ENCODE measurements around the gene SLC16A14. TPM values are rescaled to one million over a fixed set of nuclear protein-coding genes. Genes with fewer than 3 reads are reported as not detected.

Gene SLC16A14
- polyA plus RNA-seq, 1 of the 3 experiments (the other 2 are of a cell fraction) = 0.90 TPM

- no peaks in the 10 kb centered on the region for H4K20me1 ChIP-seq (ENCODE audit: insufficient read depth)
- H3K9me3 ChIP-seq = no peaks in the 10 kb centered on the region
- POLR2A ChIA-PET = interaction anchor here (0.6 kb wide), 1 partner anchor 69 kb away, joined by 4 read pairs; no protein-coding TSS in a partner anchor
- no peaks in the 10 kb centered on the region for H3F3A ChIP-seq (replicated peaks; ENCODE audit: insufficient read depth)
- no peak overlapping the region for H2AFZ ChIP-seq (ENCODE audit: low read depth)
- no peak overlapping the region for H3K9ac ChIP-seq
- no peak overlapping the region for H3K4me2 ChIP-seq
- no peaks in the 10 kb centered on the region for H3K36me3 ChIP-seq (replicated peaks in 1 of 2; ENCODE audit: control insufficient read depth in 1 of 2, insufficient read depth in 2 of 2, low read length in 1 of 2)
- TF ChIP-seq EZH2phosphoT487 (IDR thresholded peaks at IDR 0.05; ENCODE audit: borderline replicate concordance, low read depth) = no peak
- TF ChIP-seq YY1 (IDR thresholded peaks at IDR 0.05; ENCODE audit: low read depth) = no peak
- no peak for TF ChIP-seq JUND (IDR thresholded peaks at IDR 0.05)
- no peak for TF ChIP-seq TCF12 (IDR thresholded peaks at IDR 0.05)
- TF ChIP-seq FOXJ3 (CRISPR knock-in tag; IDR thresholded peaks at IDR 0.05) = no peak
- TF ChIP-seq RXRA (IDR thresholded peaks at IDR 0.05; ENCODE audit: borderline replicate concordance, low read depth) = no peak
- no peak for TF ChIP-seq USF2 (IDR thresholded peaks at IDR 0.05; ENCODE audit: borderline replicate concordance, low read depth, low read length)
- no peak for TF ChIP-seq TAF1 (IDR thresholded peaks at IDR 0.05; ENCODE audit: borderline replicate concordance, low read depth, low read length)
- TF ChIP-seq RCOR1 (IDR thresholded peaks at IDR 0.05; ENCODE audit: low read length) = no peak
- no peak for TF ChIP-seq TEAD4 (IDR thresholded peaks at IDR 0.05; ENCODE audit: borderline replicate concordance, insufficient read depth)
- TF ChIP-seq RFX5 (IDR thresholded peaks at IDR 0.05; ENCODE audit: low read length) = no peak
- TF ChIP-seq IRF3 (IDR thresholded peaks at IDR 0.05; ENCODE audit: low read depth, low read length) = no peak
- H3K27ac ChIP-seq (ENCODE audit: low read depth in 2 of 2, low read length in 1 of 2) = no peak overlapping the region
- no peaks in the 10 kb centered on the region for H3K4me1 ChIP-seq (ENCODE audit: control insufficient read depth in 1 of 2, insufficient read depth in 2 of 2, low read depth in 1 of 2, low read length in 1 of 2)
- no peak for DNase-seq
- H3K9me2 ChIP-seq = no peaks in the 10 kb centered on the region
- H3K4me3 ChIP-seq (ENCODE audit: low read depth in 2 of 2, low read length in 1 of 2) = no peak overlapping the region
- CTCF ChIA-PET = interaction anchor here (1.6 kb wide), 1 partner anchor 17 kb away, joined by 6 read pairs; no protein-coding TSS in a partner anchor
- no peaks in the 10 kb centered on the region; the same call in 1 of the 2 replicates for H3K27me3 ChIP-seq (ENCODE audit: insufficient read depth)
- WGBS (ENCODE audit: low lambda C conversion rate) = 54% methylated on average over 7 of the region's 7 CpGs
- no peaks in the 10 kb centered on the region for H3K79me2 ChIP-seq (ENCODE audit: insufficient read depth)
Measured at GRCh38 chr2:230085201-230085600, 16.5 kb upstream of the SLC16A14 start.

- Histone ChIP-seq H3K4me1 (ENCODE audit: control insufficient read depth in 1 of 2, insufficient read depth in 2 of 2, low read depth in 1 of 2, low read length in 1 of 2) (no peaks in the 10 kb centered on the region), H3K27ac (ENCODE audit: low read depth in 2 of 2, low read length in 1 of 2) (no peak overlapping the region), H3K4me3 (ENCODE audit: low read depth in 2 of 2, low read length in 1 of 2) (no peak overlapping the region), H3K27me3 (ENCODE audit: insufficient read depth) (no peaks in the 10 kb centered on the region; the same call in 1 of the 2 replicates), H3F3A (replicated peaks; ENCODE audit: insufficient read depth) (no peaks in the 10 kb centered on the region), H4K20me1 (ENCODE audit: insufficient read depth) (no peaks in the 10 kb centered on the region), H3K4me2 (no peak overlapping the region), H3K79me2 (ENCODE audit: insufficient read depth) (no peaks in the 10 kb centered on the region), H3K9me3 (no peaks in the 10 kb centered on the region), H2AFZ (ENCODE audit: low read depth) (no peak overlapping the region), H3K9me2 (no peaks in the 10 kb centered on the region), H3K36me3 (replicated peaks in 1 of 2; ENCODE audit: control insufficient read depth in 1 of 2, insufficient read depth in 2 of 2, low read length in 1 of 2) (no peaks in the 10 kb centered on the region), H3K9ac (no peak overlapping the region)
- no peak for DNase-seq
- POLR2A ChIA-PET = no interaction called here
- 58% methylated on average over 5 of the region's 5 CpGs for WGBS (ENCODE audit: low lambda C conversion rate)
- CTCF ChIA-PET = interaction anchor here (1.0 to 1.4 kb wide), 2 partner anchors 9 to 11 kb away, joined by 3 to 11 read pairs; partner anchors contain the start of gene SLC16A14
- no peak for TF ChIP-seq RCOR1 (IDR thresholded peaks at IDR 0.05; ENCODE audit: low read length)
- TF ChIP-seq NRF1 (IDR thresholded peaks at IDR 0.05; ENCODE audit: low read depth, low read length) = no peak
- no peak for TF ChIP-seq REST (IDR thresholded peaks at IDR 0.05; ENCODE audit: low read depth, low read length)
- TF ChIP-seq YY1 (IDR thresholded peaks at IDR 0.05; ENCODE audit: low read depth) = no peak
- no peak for TF ChIP-seq TEAD4 (IDR thresholded peaks at IDR 0.05; ENCODE audit: borderline replicate concordance, insufficient read depth)
- no peak for TF ChIP-seq PBX3 (IDR thresholded peaks at IDR 0.05)
- TF ChIP-seq ELF1 (IDR thresholded peaks at IDR 0.05) = no peak
- no peak for TF ChIP-seq JUND (IDR thresholded peaks at IDR 0.05)
- no peak for TF ChIP-seq FOXM1 (IDR thresholded peaks at IDR 0.05; ENCODE audit: low read depth)
- TF ChIP-seq IRF3 (IDR thresholded peaks at IDR 0.05; ENCODE audit: low read depth, low read length) = no peak
Measured at GRCh38 chr2:230077851-230078547, 9.3 kb upstream of the SLC16A14 start.

Data from SK-N-SH (cell line).